Skeletal muscle satellite cell (primary cell): ENCODE results near the gene SCN7A.
A peak's percentile ranks its signal among the peaks of the same experiment; 100 is the strongest.
"Not testable (repeated sequence)": the region's sequence is repeated elsewhere in the genome, so short reads cannot be mapped to it uniquely, and the experiment has no call there.

Experiments
- H3K27me3 ChIP-seq: 2 replicates; pipeline ENCODE4 v1.7.0; 2013; ENCODE audit warnings: low read length; ENCODE audit not compliant: control insufficient read depth, insufficient read depth
- H3K36me3 ChIP-seq: 2 replicates; pipeline ENCODE4 v1.7.0; 2013; ENCODE audit warnings: mild to moderate bottlenecking, control low read depth, low read length; ENCODE audit not compliant: insufficient read depth
- H3K4me1 ChIP-seq: 2 replicates; pipeline ENCODE4 v1.7.0; 2013; ENCODE audit warnings: low read length; ENCODE audit not compliant: control insufficient read depth, insufficient read depth
- H3K4me2 ChIP-seq: 2 replicates; pipeline ENCODE4 v1.7.0; 2013; ENCODE audit warnings: mild to moderate bottlenecking, low read length
- H3K4me3 ChIP-seq: 2 replicates; pipeline ENCODE4 v1.7.0; 2013; ENCODE audit warnings: low read length
- H3K9ac ChIP-seq: 2 replicates; pipeline ENCODE4 v1.7.0; 2013; ENCODE audit warnings: mild to moderate bottlenecking, low read depth, low read length, moderate library complexity
- H3K9me3 ChIP-seq: replicated peaks from 2 replicates; pipeline ENCODE4 v1.7.0; 2013; ENCODE audit warnings: mild to moderate bottlenecking, control low read depth, low read length

SCN7A gene

GRCh38 chr2:166418853-166419615 lies 75.0 kb downstream of the SCN7A start:
- H3K4me2 ChIP-seq, result no peak overlapping the region
- H3K9ac ChIP-seq, result no peak overlapping the region
- H3K36me3 ChIP-seq, result no peaks in the 10 kb centered on the region
- H3K9me3 ChIP-seq, result no peaks in the 10 kb centered on the region
- no peaks in the 10 kb centered on the region for H3K27me3 ChIP-seq
- H3K4me1 ChIP-seq, result no peaks in the 10 kb centered on the region
- H3K4me3 ChIP-seq, result no peak overlapping the region

- no peak overlapping the region for H3K4me2 ChIP-seq
- no peaks in the 10 kb centered on the region for H3K27me3 ChIP-seq
- no peak overlapping the region for H3K9ac ChIP-seq
- peaks cover 9% of the 10 kb centered on the region for H3K4me1 ChIP-seq
- no peaks in the 10 kb centered on the region for H3K9me3 ChIP-seq
- H3K36me3 ChIP-seq, result no peaks in the 10 kb centered on the region
- no peak overlapping the region for H3K4me3 ChIP-seq
Observed at GRCh38 chr2:166417669-166418068, 76.4 kb downstream of the SCN7A start.

DNA sequence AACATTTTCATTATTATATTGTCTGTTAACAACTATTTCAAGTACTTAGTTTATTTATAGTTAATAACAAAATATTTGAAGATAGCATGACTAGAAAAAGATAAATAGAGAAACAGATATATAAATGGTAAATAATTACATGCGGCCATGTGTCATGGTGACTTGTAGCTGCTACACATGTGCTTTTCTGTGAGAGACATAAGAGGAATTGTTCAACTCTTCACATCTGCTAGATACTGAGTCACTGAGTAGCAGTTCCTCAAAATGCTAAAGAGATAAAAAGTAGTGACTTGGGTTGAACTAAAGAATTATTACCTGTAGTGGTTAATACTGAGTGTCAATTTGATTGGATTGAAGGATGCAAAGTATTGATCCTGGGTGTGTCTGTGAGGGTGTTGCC lies 80.8 kb downstream of the SCN7A start:
- no peak overlapping the region for H3K4me2 ChIP-seq
- no peaks in the 10 kb centered on the region for H3K27me3 ChIP-seq
- H3K9me3 ChIP-seq, result no peaks in the 10 kb centered on the region
- H3K36me3 ChIP-seq, result no peaks in the 10 kb centered on the region
- no peak overlapping the region for H3K9ac ChIP-seq
- peaks cover 33% of the 10 kb centered on the region for H3K4me1 ChIP-seq
- H3K4me3 ChIP-seq, result no peak overlapping the region

DNA sequence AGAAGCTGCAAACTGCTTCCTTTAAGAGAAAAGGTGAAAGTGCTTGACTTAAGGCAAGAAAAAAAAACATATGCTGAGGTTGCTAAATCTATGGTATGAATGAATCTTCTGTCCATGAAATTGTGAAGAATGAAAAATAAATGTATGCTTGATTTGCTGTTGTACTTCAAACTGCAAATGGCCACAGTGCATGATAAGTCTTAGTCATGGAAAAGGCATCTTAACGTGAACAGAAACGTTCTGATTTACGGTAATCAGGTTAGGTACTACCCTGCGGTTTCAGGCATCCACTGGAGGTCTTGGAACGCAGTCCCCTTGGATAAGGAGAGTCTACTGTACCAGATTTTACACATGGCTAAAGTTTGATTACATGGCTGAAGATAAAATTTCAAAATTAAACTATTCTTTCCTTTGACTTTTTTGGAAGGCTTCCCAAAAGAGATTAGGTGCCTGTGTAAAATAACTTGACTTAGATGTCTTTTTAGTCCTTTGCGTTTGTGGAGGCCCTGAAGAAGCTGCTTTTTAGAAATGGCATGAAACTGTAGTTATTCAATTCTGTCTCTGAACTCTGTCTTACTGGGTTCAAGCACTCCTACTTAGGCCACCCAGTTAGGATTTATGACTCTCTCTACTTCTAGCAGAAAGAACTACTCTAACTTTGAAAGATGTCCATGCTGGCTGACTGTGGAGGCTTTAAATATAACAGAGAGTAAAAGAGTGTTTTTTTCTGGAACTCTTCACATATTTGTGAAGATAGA lies 82.4 kb downstream of the SCN7A start:
- Histone ChIP-seq H3K4me3 (peak overlapping the region; percentile 50), H3K9ac (peak overlapping the region; percentile 51), H3K36me3 (no peaks in the 10 kb centered on the region)

DNA sequence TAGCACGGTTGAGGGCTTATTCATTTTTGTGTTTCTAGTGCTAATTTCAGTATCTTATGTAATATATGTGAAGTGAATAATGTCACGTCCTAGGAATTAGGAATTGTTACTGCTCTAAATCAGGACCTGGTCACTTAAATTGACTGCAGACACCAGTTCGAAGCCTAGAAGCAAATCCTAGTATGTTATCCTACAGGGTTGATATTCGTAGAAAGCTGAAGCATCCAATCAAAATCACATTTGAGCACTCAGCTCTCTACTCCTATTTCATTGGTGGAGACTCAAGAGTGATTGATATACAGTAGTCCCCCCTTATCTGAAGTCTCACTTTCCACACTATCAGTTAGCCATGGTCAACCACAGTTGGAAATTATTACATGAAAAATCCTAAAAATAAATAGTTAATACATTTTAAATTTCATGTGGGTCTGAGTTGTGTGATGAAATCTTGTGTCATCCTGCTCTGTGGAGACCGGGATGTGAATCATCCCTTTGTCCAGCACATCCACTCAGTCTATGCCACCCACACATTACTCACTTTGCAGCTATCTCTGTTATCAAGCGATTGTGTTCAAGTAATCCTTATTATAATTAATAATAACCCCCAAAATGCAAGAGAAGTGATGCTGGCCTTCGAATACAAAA lies 83.1 kb downstream of the SCN7A start:
- H3K4me2 ChIP-seq, result peak overlapping the region; percentile 76
- peak overlapping the region; percentile 51 for H3K9ac ChIP-seq

More for the DNA sequence above, 82.4 kb downstream of the SCN7A start:
- peak overlapping the region; percentile 76 for H3K4me2 ChIP-seq
- H3K27me3 ChIP-seq, result no peaks in the 10 kb centered on the region
- H3K9me3 ChIP-seq, result no peaks in the 10 kb centered on the region
- H3K4me1 ChIP-seq, result peaks cover 33% of the 10 kb centered on the region

DNA sequence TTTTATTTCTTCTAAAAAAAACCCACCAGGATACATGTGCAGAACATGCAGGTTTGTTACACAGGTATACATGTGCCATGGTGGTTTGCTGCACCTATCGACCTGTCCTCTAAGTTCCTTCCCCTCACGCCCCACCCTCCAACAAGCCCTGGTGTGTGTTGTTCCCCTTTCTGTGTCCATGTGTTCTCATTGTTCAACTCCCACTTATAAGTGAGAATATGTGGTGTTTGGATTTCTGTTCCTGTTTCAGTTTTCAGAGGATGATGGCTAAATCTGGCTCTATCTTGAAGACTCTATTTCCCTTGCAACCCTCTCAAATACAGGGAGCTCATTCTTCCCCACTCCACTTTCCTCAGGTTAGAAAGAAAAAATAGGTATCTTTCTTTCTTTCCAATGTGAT lies 86.3 kb downstream of the SCN7A start:
- not testable (repeated sequence) for H3K9me3 ChIP-seq, H3K9ac ChIP-seq, H3K27me3 ChIP-seq, H3K4me2 ChIP-seq, H3K36me3 ChIP-seq, H3K4me3 ChIP-seq
- H3K4me1 ChIP-seq, result peaks cover 24% of the 10 kb centered on the region

More for the DNA sequence above, 83.1 kb downstream of the SCN7A start:
- no peaks in the 10 kb centered on the region for H3K27me3 ChIP-seq
- H3K36me3 ChIP-seq, result no peaks in the 10 kb centered on the region
- H3K9me3 ChIP-seq, result no peaks in the 10 kb centered on the region
- peaks cover 33% of the 10 kb centered on the region for H3K4me1 ChIP-seq
- peak overlapping the region; percentile 50 for H3K4me3 ChIP-seq

DNA sequence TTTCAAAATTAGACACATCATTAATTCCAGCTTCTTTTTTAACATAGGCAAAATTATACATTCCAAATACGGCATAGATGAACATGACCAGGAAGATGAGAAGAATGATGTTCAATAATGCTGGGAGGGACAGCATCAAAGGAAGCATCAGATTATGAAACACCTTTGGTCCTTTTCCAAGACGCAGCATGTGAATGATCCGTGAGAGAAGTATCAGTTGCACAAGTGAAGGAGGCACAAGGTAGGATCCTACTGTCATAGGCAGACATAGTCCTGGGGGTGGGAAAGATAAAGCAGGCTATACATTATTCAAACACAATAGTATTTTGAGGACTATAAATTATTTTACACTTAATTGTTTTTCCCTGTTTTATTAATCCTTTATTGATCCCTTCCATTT lies 87.7 kb downstream of the SCN7A start:
- Histone ChIP-seq H3K4me1 (peaks cover 11% of the 10 kb centered on the region), H3K9me3 (no peaks in the 10 kb centered on the region), H3K36me3 (no peaks in the 10 kb centered on the region), H3K4me3 (no peak overlapping the region), H3K27me3 (no peaks in the 10 kb centered on the region), H3K9ac (no peak overlapping the region), H3K4me2 (no peak overlapping the region)

GRCh38 chr2:166405569-166405926 lies 88.5 kb downstream of the SCN7A start:
- no peak overlapping the region for H3K9ac ChIP-seq
- H3K4me1 ChIP-seq, result peaks cover 4% of the 10 kb centered on the region
- no peaks in the 10 kb centered on the region for H3K27me3 ChIP-seq
- H3K9me3 ChIP-seq, result no peaks in the 10 kb centered on the region
- H3K4me3 ChIP-seq, result no peak overlapping the region
- no peaks in the 10 kb centered on the region for H3K36me3 ChIP-seq
- H3K4me2 ChIP-seq, result no peak overlapping the region

DNA sequence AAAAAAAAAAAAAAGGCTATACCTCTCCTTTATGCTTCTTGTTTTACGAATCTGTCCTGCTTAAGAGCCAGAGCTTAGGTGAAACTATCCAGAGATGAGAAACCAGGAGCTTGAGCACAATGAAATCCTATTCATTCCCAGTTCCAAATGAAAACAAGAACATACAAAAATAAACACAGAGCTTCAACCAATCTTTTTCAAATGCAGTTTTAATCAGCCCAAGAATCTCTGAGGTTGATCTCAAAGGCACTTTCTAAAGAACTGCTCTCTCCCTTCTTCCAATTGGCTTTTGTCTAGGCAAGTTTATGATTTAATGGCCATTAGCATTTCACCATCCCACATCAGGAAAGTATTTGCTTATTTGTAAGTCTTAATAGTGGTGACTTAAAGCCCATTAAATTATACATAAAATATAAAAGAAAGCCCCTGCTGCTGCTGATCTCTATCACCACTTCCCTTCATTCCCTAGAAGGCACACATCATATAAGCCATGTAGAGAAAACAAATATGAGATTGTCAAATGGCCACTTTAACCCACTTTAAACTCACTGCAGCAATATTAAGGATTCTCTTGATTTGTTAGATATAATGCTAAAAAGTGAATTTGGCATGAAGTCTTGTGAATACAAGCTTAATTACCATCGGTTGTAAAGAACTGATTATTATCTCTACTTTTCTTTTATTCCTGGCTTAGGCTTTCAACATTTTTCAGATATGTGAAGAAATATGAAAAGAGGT lies 89.0 kb downstream of the SCN7A start:
- Histone ChIP-seq H3K27me3 (no peaks in the 10 kb centered on the region), H3K4me1 (no peaks in the 10 kb centered on the region), H3K9ac (no peak overlapping the region), H3K36me3 (no peaks in the 10 kb centered on the region), H3K9me3 (no peaks in the 10 kb centered on the region), H3K4me3 (no peak overlapping the region), H3K4me2 (no peak overlapping the region)

DNA sequence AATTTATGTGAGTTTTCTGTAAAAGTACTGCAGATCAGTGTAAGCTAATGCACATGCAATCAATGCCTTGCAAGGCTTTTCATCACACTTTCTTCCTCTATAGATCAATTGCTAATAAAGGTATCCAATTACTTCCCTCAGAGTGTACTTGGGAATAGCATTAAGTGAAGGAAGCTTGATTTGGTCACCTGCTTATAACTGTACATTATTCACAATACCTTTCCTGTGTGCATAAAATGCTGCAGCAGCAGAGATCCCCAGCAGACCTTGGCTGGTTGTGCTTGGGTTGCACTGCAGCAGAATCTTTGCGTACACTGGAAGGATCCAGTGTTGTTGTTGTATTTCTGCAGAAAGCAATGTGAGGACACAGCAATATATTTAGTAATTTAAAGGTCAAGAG lies 99.8 kb downstream of the SCN7A start:
- Histone ChIP-seq H3K4me3 (no peak overlapping the region), H3K9ac (no peak overlapping the region), H3K36me3 (no peaks in the 10 kb centered on the region), H3K4me1 (no peaks in the 10 kb centered on the region), H3K9me3 (no peaks in the 10 kb centered on the region), H3K27me3 (no peaks in the 10 kb centered on the region), H3K4me2 (no peak overlapping the region)

DNA sequence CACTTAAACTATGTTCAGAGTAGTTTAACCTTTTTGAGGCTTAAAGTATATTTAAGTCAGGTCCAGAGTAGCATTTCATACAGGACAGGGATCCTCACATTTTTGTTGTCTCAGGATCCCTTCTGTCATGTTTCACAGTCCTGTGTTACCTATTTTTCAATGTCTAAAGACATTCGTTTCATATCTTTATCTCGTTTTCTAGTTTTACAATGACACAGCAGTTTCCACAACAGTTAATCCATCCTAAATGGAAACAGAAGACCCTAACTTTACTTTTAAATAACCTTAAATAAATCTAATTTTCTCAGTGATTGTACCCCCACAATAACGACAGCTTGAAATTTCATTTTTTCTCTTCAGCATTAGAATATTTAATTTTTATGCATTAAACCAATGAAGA lies 101.0 kb downstream of the SCN7A start:
- peaks cover 8% of the 10 kb centered on the region for H3K4me1 ChIP-seq
- no peaks in the 10 kb centered on the region for H3K36me3 ChIP-seq
- H3K27me3 ChIP-seq, result no peaks in the 10 kb centered on the region
- H3K4me2 ChIP-seq, result no peak overlapping the region
- no peaks in the 10 kb centered on the region for H3K9me3 ChIP-seq
- no peak overlapping the region for H3K4me3 ChIP-seq
- H3K9ac ChIP-seq, result no peak overlapping the region
